ENCODE data around the gene STYX.
"Not testable (repeated sequence)": the region's sequence is repeated elsewhere in the genome, so short reads cannot be mapped to it uniquely, and the experiment has no call there.

The STYX gene

DNA sequence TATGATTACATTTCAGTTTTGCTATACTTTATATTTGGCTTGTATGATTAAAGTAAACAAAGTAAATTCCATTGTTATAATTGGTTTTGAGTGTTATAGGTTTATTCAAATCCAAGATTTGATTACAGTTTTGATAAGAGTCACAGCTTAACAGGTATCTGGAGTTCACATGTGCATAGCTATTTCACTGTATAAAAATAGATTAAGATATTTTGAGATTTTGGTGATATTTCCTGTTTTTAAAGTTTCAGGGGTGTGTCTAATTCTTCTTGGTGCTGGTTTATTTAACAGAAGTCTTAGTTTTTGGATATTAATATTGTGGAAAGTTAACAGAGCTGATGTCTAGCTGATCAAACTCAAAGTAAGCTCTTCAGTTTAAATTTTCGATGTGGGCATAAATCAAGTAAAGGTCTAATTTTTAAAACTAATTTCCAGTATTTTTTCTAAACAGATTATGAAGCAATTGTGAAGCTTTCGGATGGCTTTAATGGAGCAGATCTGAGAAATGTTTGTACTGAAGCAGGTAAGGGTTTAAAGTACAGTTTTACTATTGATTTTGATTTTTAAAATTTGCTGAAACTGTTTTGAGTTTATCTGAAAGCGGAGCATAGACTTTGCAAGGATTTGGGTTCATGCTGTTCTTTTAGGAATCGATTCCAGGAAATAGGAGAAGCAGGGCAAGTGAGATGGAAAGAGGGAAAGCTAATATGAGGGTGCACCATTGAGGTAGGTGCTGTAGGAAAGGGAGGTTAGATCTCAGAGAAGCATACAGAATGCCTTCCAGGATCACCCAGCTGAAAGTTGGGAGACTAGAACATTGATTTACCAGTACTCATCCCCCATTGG lies 6.2 kb upstream of the STYX start:
- Histone ChIP-seq H3K79me2 (no peaks in the 10 kb centered on the region), H3K4me2 (ENCODE audit: low read length) (no peak overlapping the region), H3K9ac (no peak overlapping the region), H3K4me3 (ENCODE audit: low read depth, low read length) (no peak overlapping the region), H2AFZ (no peak overlapping the region), H3K36me3 (ENCODE audit: control insufficient read depth, insufficient read depth, low read length) (peaks cover 2% of the 10 kb centered on the region), H3K27me3 (ENCODE audit: control insufficient read depth, insufficient read depth, low read length) (no peaks in the 10 kb centered on the region), H3K27ac (no peak overlapping the region), H3K9me3 (ENCODE audit: control insufficient read depth, low read length) (no peaks in the 10 kb centered on the region), H3K4me1 (no peaks in the 10 kb centered on the region)
- TF ChIP-seq, protein P1, sequence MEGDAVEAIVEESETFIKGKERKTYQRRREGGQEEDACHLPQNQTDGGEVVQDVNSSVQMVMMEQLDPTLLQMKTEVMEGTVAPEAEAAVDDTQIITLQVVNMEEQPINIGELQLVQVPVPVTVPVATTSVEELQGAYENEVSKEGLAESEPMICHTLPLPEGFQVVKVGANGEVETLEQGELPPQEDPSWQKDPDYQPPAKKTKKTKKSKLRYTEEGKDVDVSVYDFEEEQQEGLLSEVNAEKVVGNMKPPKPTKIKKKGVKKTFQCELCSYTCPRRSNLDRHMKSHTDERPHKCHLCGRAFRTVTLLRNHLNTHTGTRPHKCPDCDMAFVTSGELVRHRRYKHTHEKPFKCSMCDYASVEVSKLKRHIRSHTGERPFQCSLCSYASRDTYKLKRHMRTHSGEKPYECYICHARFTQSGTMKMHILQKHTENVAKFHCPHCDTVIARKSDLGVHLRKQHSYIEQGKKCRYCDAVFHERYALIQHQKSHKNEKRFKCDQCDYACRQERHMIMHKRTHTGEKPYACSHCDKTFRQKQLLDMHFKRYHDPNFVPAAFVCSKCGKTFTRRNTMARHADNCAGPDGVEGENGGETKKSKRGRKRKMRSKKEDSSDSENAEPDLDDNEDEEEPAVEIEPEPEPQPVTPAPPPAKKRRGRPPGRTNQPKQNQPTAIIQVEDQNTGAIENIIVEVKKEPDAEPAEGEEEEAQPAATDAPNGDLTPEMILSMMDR (IDR thresholded peaks at IDR 0.05) = no peak

DNA sequence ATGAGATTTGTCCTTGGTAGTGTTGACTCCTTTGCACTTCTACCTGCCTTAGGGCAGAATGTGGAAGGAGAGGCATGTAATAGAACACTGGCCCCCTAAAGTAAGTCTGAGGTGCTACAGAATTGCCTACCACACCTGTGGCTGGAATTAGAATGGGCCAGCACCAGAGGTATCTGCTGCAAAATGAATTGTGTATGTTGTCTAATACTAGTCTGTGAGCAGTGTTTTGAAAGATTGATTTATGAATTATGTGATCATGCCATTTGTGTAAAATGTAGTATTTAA lies 5.7 kb upstream of the STYX start:
- Histone ChIP-seq H3K9ac (no peak overlapping the region), H3K4me3 (ENCODE audit: low read depth, low read length) (no peak overlapping the region), H3K27ac (no peak overlapping the region), H3K36me3 (ENCODE audit: control insufficient read depth, insufficient read depth, low read length) (peaks cover 2% of the 10 kb centered on the region), H3K4me1 (no peaks in the 10 kb centered on the region), H3K4me2 (ENCODE audit: low read length) (no peak overlapping the region), H2AFZ (no peak overlapping the region), H3K9me3 (ENCODE audit: control insufficient read depth, low read length) (no peaks in the 10 kb centered on the region), H3K79me2 (no peaks in the 10 kb centered on the region), H3K27me3 (ENCODE audit: control insufficient read depth, insufficient read depth, low read length) (no peaks in the 10 kb centered on the region)
- TF ChIP-seq, protein P1 (IDR thresholded peaks at IDR 0.05) = no peak

- H3K9me3 ChIP-seq (ENCODE audit: control insufficient read depth, low read length); H3K4me1 ChIP-seq; H3K27ac ChIP-seq; H3K4me2 ChIP-seq (ENCODE audit: low read length); H3K4me3 ChIP-seq (ENCODE audit: low read depth, low read length); H3K36me3 ChIP-seq (ENCODE audit: control insufficient read depth, insufficient read depth, low read length); H2AFZ ChIP-seq; H3K27me3 ChIP-seq (ENCODE audit: control insufficient read depth, insufficient read depth, low read length); H3K79me2 ChIP-seq; H3K9ac ChIP-seq: not testable (repeated sequence)
These were observed 2.5 kb upstream of the STYX start for GRCh38 chr14:52727509-52727908.

- not testable (repeated sequence) for H3K9ac ChIP-seq; H3K36me3 ChIP-seq (ENCODE audit: control insufficient read depth, insufficient read depth, low read length); H3K27me3 ChIP-seq (ENCODE audit: control insufficient read depth, insufficient read depth, low read length); H2AFZ ChIP-seq; H3K27ac ChIP-seq; H3K79me2 ChIP-seq; H3K4me1 ChIP-seq; H3K4me3 ChIP-seq (ENCODE audit: low read depth, low read length); H3K4me2 ChIP-seq (ENCODE audit: low read length); H3K9me3 ChIP-seq (ENCODE audit: control insufficient read depth, low read length)
These were observed 931 bp upstream of the STYX start for GRCh38 chr14:52729035-52729434.

GRCh38 chr14:52729585-52729924 lies 411 bp upstream of the STYX start:
- Histone ChIP-seq H2AFZ (peak overlapping the region; percentile 55), H3K27me3 (ENCODE audit: control insufficient read depth, insufficient read depth, low read length) (no peaks in the 10 kb centered on the region), H3K9me3 (ENCODE audit: control insufficient read depth, low read length) (no peaks in the 10 kb centered on the region), H3K27ac (peak overlapping the region; percentile 58), H3K9ac (no peak overlapping the region), H3K4me1 (no peaks in the 10 kb centered on the region), H3K4me2 (ENCODE audit: low read length) (peak overlapping the region; percentile 84), H3K36me3 (ENCODE audit: control insufficient read depth, insufficient read depth, low read length) (no peaks in the 10 kb centered on the region), H3K79me2 (peaks cover 7% of the 10 kb centered on the region), H3K4me3 (ENCODE audit: low read depth, low read length) (peak overlapping the region; percentile 82)
- TF ChIP-seq, protein P1 (IDR thresholded peaks at IDR 0.05) = no peak

GRCh38 chr14:52730709-52731111 lies 744 bp downstream of the STYX start:
- Histone ChIP-seq H3K79me2 (peaks cover 7% of the 10 kb centered on the region), H3K27me3 (ENCODE audit: control insufficient read depth, insufficient read depth, low read length) (no peaks in the 10 kb centered on the region), H3K4me2 (ENCODE audit: low read length) (peak overlapping the region; percentile 68), H2AFZ (peak overlapping the region; percentile 81), H3K9me3 (ENCODE audit: control insufficient read depth, low read length) (no peaks in the 10 kb centered on the region), H3K27ac (no peak overlapping the region), H3K4me3 (ENCODE audit: low read depth, low read length) (peak overlapping the region; percentile 82), H3K4me1 (no peaks in the 10 kb centered on the region), H3K9ac (no peak overlapping the region), H3K36me3 (ENCODE audit: control insufficient read depth, insufficient read depth, low read length) (no peaks in the 10 kb centered on the region)
- TF ChIP-seq, protein P1 (IDR thresholded peaks at IDR 0.05) = no peak

Data from parathyroid adenoma (tissue), 2 donors.